Measurements from ENCODE around the gene SCYL2.

DNA sequence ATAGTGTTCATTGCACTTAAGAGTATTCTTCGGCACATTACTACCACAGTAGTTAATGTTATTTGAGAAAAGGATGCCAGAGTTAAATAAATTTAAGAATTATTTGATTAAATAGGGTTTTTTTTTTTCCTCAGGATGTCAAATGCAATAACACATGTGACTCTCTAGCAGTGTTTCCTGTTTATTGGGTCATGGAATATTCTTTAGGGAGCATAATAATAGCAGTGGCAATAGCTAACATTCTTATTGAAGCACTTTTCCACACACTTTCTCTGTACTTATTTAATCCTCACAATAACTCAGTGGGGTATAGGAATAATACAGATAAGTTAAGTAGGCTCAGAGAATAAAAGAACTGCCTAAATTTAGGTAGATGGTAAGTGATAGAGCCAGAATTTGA lies 44.3 kb downstream of the SCYL2 start:
- no peak for TF ChIP-seq TCF12 (IDR thresholded peaks at IDR 0.05; ENCODE audit: low read depth)
- TF ChIP-seq RAD21 (IDR thresholded peaks at IDR 0.05; ENCODE audit: low read depth), result no peak
- TF ChIP-seq, protein P1, sequence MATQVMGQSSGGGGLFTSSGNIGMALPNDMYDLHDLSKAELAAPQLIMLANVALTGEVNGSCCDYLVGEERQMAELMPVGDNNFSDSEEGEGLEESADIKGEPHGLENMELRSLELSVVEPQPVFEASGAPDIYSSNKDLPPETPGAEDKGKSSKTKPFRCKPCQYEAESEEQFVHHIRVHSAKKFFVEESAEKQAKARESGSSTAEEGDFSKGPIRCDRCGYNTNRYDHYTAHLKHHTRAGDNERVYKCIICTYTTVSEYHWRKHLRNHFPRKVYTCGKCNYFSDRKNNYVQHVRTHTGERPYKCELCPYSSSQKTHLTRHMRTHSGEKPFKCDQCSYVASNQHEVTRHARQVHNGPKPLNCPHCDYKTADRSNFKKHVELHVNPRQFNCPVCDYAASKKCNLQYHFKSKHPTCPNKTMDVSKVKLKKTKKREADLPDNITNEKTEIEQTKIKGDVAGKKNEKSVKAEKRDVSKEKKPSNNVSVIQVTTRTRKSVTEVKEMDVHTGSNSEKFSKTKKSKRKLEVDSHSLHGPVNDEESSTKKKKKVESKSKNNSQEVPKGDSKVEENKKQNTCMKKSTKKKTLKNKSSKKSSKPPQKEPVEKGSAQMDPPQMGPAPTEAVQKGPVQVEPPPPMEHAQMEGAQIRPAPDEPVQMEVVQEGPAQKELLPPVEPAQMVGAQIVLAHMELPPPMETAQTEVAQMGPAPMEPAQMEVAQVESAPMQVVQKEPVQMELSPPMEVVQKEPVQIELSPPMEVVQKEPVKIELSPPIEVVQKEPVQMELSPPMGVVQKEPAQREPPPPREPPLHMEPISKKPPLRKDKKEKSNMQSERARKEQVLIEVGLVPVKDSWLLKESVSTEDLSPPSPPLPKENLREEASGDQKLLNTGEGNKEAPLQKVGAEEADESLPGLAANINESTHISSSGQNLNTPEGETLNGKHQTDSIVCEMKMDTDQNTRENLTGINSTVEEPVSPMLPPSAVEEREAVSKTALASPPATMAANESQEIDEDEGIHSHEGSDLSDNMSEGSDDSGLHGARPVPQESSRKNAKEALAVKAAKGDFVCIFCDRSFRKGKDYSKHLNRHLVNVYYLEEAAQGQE (IDR thresholded peaks at IDR 0.05; ENCODE audit: low read depth), result no peak
- no peak for TF ChIP-seq EP300 (IDR thresholded peaks at IDR 0.05; ENCODE audit: borderline replicate concordance)
- no peak for TF ChIP-seq CEBPB (IDR thresholded peaks at IDR 0.05)
- TF ChIP-seq YY1 (IDR thresholded peaks at IDR 0.05; ENCODE audit: low read depth), result no peak
- no peak for TF ChIP-seq TEAD4 (IDR thresholded peaks at IDR 0.05)
- TF ChIP-seq, protein P2, sequence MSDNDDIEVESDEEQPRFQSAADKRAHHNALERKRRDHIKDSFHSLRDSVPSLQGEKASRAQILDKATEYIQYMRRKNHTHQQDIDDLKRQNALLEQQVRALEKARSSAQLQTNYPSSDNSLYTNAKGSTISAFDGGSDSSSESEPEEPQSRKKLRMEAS (IDR thresholded peaks at IDR 0.05), result no peak
- no peak for TF ChIP-seq CREB1 (IDR thresholded peaks at IDR 0.05; ENCODE audit: low read depth)
